Endothelial cell of umbilical vein (primary cell): Measurements from ENCODE around the gene SH3BP5L. TPM values are rescaled to one million over a fixed set of nuclear protein-coding genes. Genes with fewer than 3 reads are reported as not detected.

Source experiments
- BruUV-seq: library from RNA; stranded (reverse); fragments of 400-500 nt; replicated peaks from 2 replicates; lab custom pipeline; 2021; lab: Mats Ljungman, UMichigan
- CTCF ChIA-PET: fragments of 300-600, 350-600 bp; sonication (Branson Sonifier 250); formaldehyde crosslinking; loops from one replicate; lab custom pipeline; 2021; ENCODE audit warnings: antibody characterized with exemption, inconsistent platforms; lab: Charles Lee
- POLR2A ChIA-PET: fragments of 300-600, 350-600 bp; sonication (Branson Sonifier 250); formaldehyde crosslinking; loops from one replicate; lab custom pipeline; 2021; ENCODE audit warnings: antibody characterized with exemption, inconsistent platforms; lab: Charles Lee
- DNase-seq: peaks from one replicate; pipeline ENCODE4 v3.0.0-alpha.2; 2011; ENCODE audit warnings: low read depth, low spot score
- FAIRE-seq: peaks from 2 replicates; lab custom pipeline; 2011; peaks lifted over from hg19 to GRCh38; lab: Jason Lieb, UNC
- H2AFZ ChIP-seq: 2 replicates; pipeline ENCODE4 v1.6.0; 2012; ENCODE audit warnings: low read depth, low read length, control low read depth, inconsistent platforms
- H3K27ac ChIP-seq: 2 replicates; pipeline ENCODE4 v1.5.1; 2011; ENCODE audit warnings: low read depth, mild to moderate bottlenecking, control low read depth, low read length, moderate library complexity; ENCODE audit not compliant: insufficient read depth
- H3K27me3 ChIP-seq, 2 experiments: 2 replicates each; pipeline versions ENCODE4 v1.6.0 to v1.6.1; 2011; ENCODE audit warnings: low read length in 2 of 2, mixed read lengths in 1 of 2; ENCODE audit not compliant: control insufficient read depth in 2 of 2, insufficient read depth in 2 of 2
- H3K36me3 ChIP-seq, 2 experiments: 2 replicates in 1 of 2; 3 replicates in 1 of 2; pipeline ENCODE4 v1.5.1; 2011; ENCODE audit warnings: low read length in 2 of 2, mild to moderate bottlenecking in 1 of 2, moderate library complexity in 1 of 2; ENCODE audit not compliant: control insufficient read depth in 2 of 2, insufficient read depth in 2 of 2; ENCODE audit errors: extremely low read depth in 1 of 2
- H3K4me1 ChIP-seq: 3 replicates; pipeline ENCODE4 v1.5.1; 2011; ENCODE audit warnings: mild to moderate bottlenecking, low read length; ENCODE audit not compliant: control insufficient read depth, insufficient read depth; ENCODE audit errors: extremely low read depth
- H3K4me2 ChIP-seq: 2 replicates; pipeline ENCODE4 v1.6.1; 2011; ENCODE audit warnings: low read length, control low read depth, mixed read lengths; ENCODE audit not compliant: insufficient read depth
- H3K4me3 ChIP-seq, 3 experiments: fragments of 200-600 bp in 1 of 3; sonication (generic), shearing (Covaris generic) in 1 of 3; replicated peaks in 1 of 3; 2 replicates each; pipeline ENCODE4 v1.5.1; 2011 to 2016; ENCODE audit warnings: control low read depth in 3 of 3, low read length in 3 of 3, mild to moderate bottlenecking in 2 of 3, inconsistent platforms in 1 of 3, low read depth in 1 of 3, moderate library complexity in 1 of 3; ENCODE audit not compliant: insufficient read depth in 1 of 3
- H3K79me2 ChIP-seq: 2 replicates; pipeline ENCODE4 v1.6.0; 2012; ENCODE audit warnings: low read length, inconsistent platforms; ENCODE audit not compliant: control insufficient read depth, insufficient read depth
- H3K9ac ChIP-seq: replicated peaks from 2 replicates; pipeline ENCODE3; 2011; ENCODE audit warnings: low read length, control low read depth; ENCODE audit not compliant: insufficient read depth; ENCODE audit errors: extremely low read depth
- H3K9me1 ChIP-seq: replicated peaks from 3 replicates; pipeline ENCODE4 v1.6.0; 2011; ENCODE audit warnings: mild to moderate bottlenecking, low read length; ENCODE audit not compliant: control insufficient read depth, insufficient read depth; ENCODE audit errors: extremely low read depth
- H3K9me3 ChIP-seq: replicated peaks from 2 replicates; pipeline ENCODE4 v1.5.1; 2012; ENCODE audit warnings: low read length, inconsistent platforms; ENCODE audit not compliant: control insufficient read depth, insufficient read depth
- H4K20me1 ChIP-seq: replicated peaks from 2 replicates; pipeline ENCODE3; 2011; ENCODE audit warnings: mild to moderate bottlenecking, low read length; ENCODE audit not compliant: control insufficient read depth, insufficient read depth; ENCODE audit errors: extremely low read depth
- CTCF ChIP-seq, 2 donors: IDR thresholded peaks; 1 replicate in 1 of 2; 2 replicates in 1 of 2; pipeline ENCODE4 v1.5.1; 2011; ENCODE audit warnings: low read length in 2 of 2, mild to moderate bottlenecking in 2 of 2, moderate library complexity in 2 of 2, control low read depth in 1 of 2, inconsistent platforms in 1 of 2, low read depth in 1 of 2; ENCODE audit not compliant: insufficient read depth in 1 of 2; ENCODE audit errors: extremely low read depth in 1 of 2
- EZH2 ChIP-seq: IDR thresholded peaks from 2 replicates; pipeline ENCODE4 v1.6.1; 2012; ENCODE audit warnings: borderline replicate concordance, low read depth, mild to moderate bottlenecking, moderate library complexity, low read length, inconsistent platforms; ENCODE audit not compliant: severe bottlenecking
- FOS ChIP-seq: IDR thresholded peaks from 2 replicates; pipeline ENCODE4 v1.6.1; 2011; ENCODE audit warnings: mild to moderate bottlenecking, low read length, moderate library complexity, borderline replicate concordance; ENCODE audit not compliant: insufficient read depth
- GATA2 ChIP-seq: IDR thresholded peaks from 2 replicates; pipeline ENCODE4 v1.7.0; 2011; ENCODE audit warnings: low read depth, mild to moderate bottlenecking, moderate library complexity, mixed read lengths, low read length; ENCODE audit not compliant: insufficient read length, insufficient read depth
- MAX ChIP-seq: IDR thresholded peaks from 2 replicates; pipeline ENCODE4 v1.6.1; 2011; ENCODE audit not compliant: insufficient read depth, insufficient read length
- POLR2A ChIP-seq: IDR thresholded peaks from 2 replicates; pipeline ENCODE4 v1.6.1; 2012; ENCODE audit warnings: low read depth, mild to moderate bottlenecking, control low read depth, low read length
- dilution Hi-C: fragments of 300-500 bp; cut with MboI; formaldehyde crosslinking; loops from one replicate; pipeline ENCODE4 v1.15.0; 2019; ENCODE audit warnings: low sequenced_read_pairs; ENCODE audit not compliant: extremely low pct_ligation_motif_present
- intact Hi-C: fragments of 100-400 bp; cut with micrococcal nuclease; formaldehyde crosslinking; loops from one replicate; pipeline ENCODE4 v1.10.0; 2022
- polyA plus RNA-seq, 4 experiments: library from polyadenylated mRNA; depleted of rRNA in 3 of 4; stranded (reverse) in 3 of 4; unstranded in 1 of 4; fragments of >200 nt; gene quantifications; 2 replicates each; pipeline versions ENCODE4 v1.2.1 to v1.2.3, GENCODE V29; 2011 to 2012; ENCODE audit warnings: missing spikeins in 1 of 4
- total RNA-seq: library from RNA; stranded (reverse); gene quantifications from 2 replicates; pipeline ENCODE4 v1.2.3, GENCODE V29; 2021

Gene SH3BP5L
- total and polyA plus RNA-seq, 2 donors (not counting 3 experiments of a cell fraction or from before 2014, with no cell fraction given) = 24.7 TPM

GRCh38 chr1:248783367-248783766 lies 42.3 kb downstream of the SH3BP5L start:
- BruUV-seq = no TSS peak
- H3K79me2 ChIP-seq = no peaks in the 10 kb centered on the region
- H3K9ac ChIP-seq = no peak overlapping the region
- no peak overlapping the region for H2AFZ ChIP-seq
- FAIRE-seq = no peak
- H3K36me3 ChIP-seq = no peaks in the 10 kb centered on the region
- no peaks in the 10 kb centered on the region for H3K27me3 ChIP-seq
- H3K9me3 ChIP-seq = no peaks in the 10 kb centered on the region
- no peak overlapping the region for H3K4me3 ChIP-seq
- TF ChIP-seq POLR2A = no peak
- no peak for TF ChIP-seq FOS
- no peak for TF ChIP-seq EZH2
- no peak for TF ChIP-seq CTCF (IDR thresholded peaks at IDR 0.05; ENCODE audit: extremely low read depth in 1 of 2, insufficient read depth in 1 of 2, low read depth in 1 of 2, low read length in 2 of 2)
- no peak for TF ChIP-seq GATA2
- TF ChIP-seq MAX = no peak
- H3K4me1 ChIP-seq = no peaks in the 10 kb centered on the region
- dilution Hi-C loops (no loop called here), intact Hi-C loops (no loop called here)
- DNase-seq = no peak
- POLR2A ChIA-PET = no interaction called here
- no peak overlapping the region for H3K4me2 ChIP-seq
- H4K20me1 ChIP-seq = no peaks in the 10 kb centered on the region
- no peak overlapping the region for H3K27ac ChIP-seq
- no peaks in the 10 kb centered on the region for H3K9me1 ChIP-seq
- CTCF ChIA-PET = no interaction called here
